C4-2B (cell line): ENCODE data around the gene MGAT1.
"Not testable (repeated sequence)": the region's sequence is repeated elsewhere in the genome, so short reads cannot be mapped to it uniquely, and the experiment has no call there.

Experiments
- H3K27ac ChIP-seq: fragments of 450-650 bp; 2 replicates; pipeline ENCODE4 v1.5.1; 2017
- CTCF ChIP-seq: fragments of 450-650 bp; conservative IDR thresholded peaks from 2 replicates; pipeline ENCODE4 v1.5.1; 2017; ENCODE audit warnings: mild to moderate bottlenecking
- ZFX ChIP-seq: fragments of 450-650 bp; IDR thresholded peaks from 2 replicates; pipeline ENCODE4 v1.6.1; 2017

The MGAT1 gene

GRCh38 chr5:180786531-180787398, 15.8 kb downstream of the MGAT1 start:
- H3K27ac ChIP-seq: no peak overlapping the region
- no peak for TF ChIP-seq ZFX
- TF ChIP-seq CTCF: no peak

GRCh38 chr5:180785794-180786221, 16.8 kb downstream of the MGAT1 start:
- no peak overlapping the region for H3K27ac ChIP-seq
- TF ChIP-seq CTCF (no peak), ZFX (no peak)

GRCh38 chr5:180785121-180785781, 17.4 kb downstream of the MGAT1 start:
- TF ChIP-seq ZFX (no peak), CTCF (no peak)
- H3K27ac ChIP-seq: no peak overlapping the region

GRCh38 chr5:180784497-180785097, 18.0 kb downstream of the MGAT1 start:
- TF ChIP-seq ZFX: no peak
- peak; percentile 92 for TF ChIP-seq CTCF
- no peak overlapping the region for H3K27ac ChIP-seq

GRCh38 chr5:180783340-180784052, 19.1 kb downstream of the MGAT1 start:
- H3K27ac ChIP-seq: no peak overlapping the region
- no peak for TF ChIP-seq ZFX
- TF ChIP-seq CTCF: no peak

GRCh38 chr5:180782748-180783147, 19.9 kb downstream of the MGAT1 start:
- TF ChIP-seq ZFX (no peak), CTCF (no peak)
- no peak overlapping the region for H3K27ac ChIP-seq

GRCh38 chr5:180781900-180782326, 20.7 kb downstream of the MGAT1 start:
- H3K27ac ChIP-seq: not testable (repeated sequence)
